ENCODE measurements around the gene SMYD3.

The SMYD3 gene

GRCh38 chr1:245710961-245711903 lies 795.8 kb downstream of the SMYD3 start:
- no peak overlapping the region for H3K9ac ChIP-seq
- no peak for TF ChIP-seq CTCF (conservative IDR thresholded peaks at IDR 0.05; ENCODE audit: low read depth, low read length)
- no peaks in the 10 kb centered on the region for H3K79me2 ChIP-seq (ENCODE audit: insufficient read depth, low read depth)
- H3K4me2 ChIP-seq, result no peak overlapping the region
- H3K27me3 ChIP-seq (ENCODE audit: insufficient read depth, low read depth), result no peaks in the 10 kb centered on the region
- no peaks in the 10 kb centered on the region for H4K20me1 ChIP-seq (ENCODE audit: insufficient read depth)
- no peaks in the 10 kb centered on the region for H3K36me3 ChIP-seq (ENCODE audit: insufficient read depth)
- H3K4me3 ChIP-seq (IDR thresholded peaks at IDR 0.05; ENCODE audit: insufficient read depth, low read depth, low read length), result no peak overlapping the region
- no peak overlapping the region for H3K27ac ChIP-seq
- no peaks in the 10 kb centered on the region for H3K4me1 ChIP-seq (ENCODE audit: low read depth, poor library complexity, severe bottlenecking)
- no peak overlapping the region for H2AFZ ChIP-seq (ENCODE audit: low read depth)

- H3K4me1 ChIP-seq (ENCODE audit: low read depth, poor library complexity, severe bottlenecking), result no peaks in the 10 kb centered on the region
- H4K20me1 ChIP-seq (ENCODE audit: insufficient read depth), result no peaks in the 10 kb centered on the region
- H3K79me2 ChIP-seq (ENCODE audit: insufficient read depth, low read depth), result no peaks in the 10 kb centered on the region
- no peaks in the 10 kb centered on the region for H3K36me3 ChIP-seq (ENCODE audit: insufficient read depth)
- no peak for TF ChIP-seq CTCF (conservative IDR thresholded peaks at IDR 0.05; ENCODE audit: low read depth, low read length)
- H2AFZ ChIP-seq (ENCODE audit: low read depth), result no peak overlapping the region
- H3K9ac ChIP-seq, result no peak overlapping the region
- H3K27ac ChIP-seq, result no peak overlapping the region
- no peaks in the 10 kb centered on the region for H3K27me3 ChIP-seq (ENCODE audit: insufficient read depth, low read depth)
- no peak overlapping the region for H3K4me3 ChIP-seq (IDR thresholded peaks at IDR 0.05; ENCODE audit: insufficient read depth, low read depth, low read length)
- no peak overlapping the region for H3K4me2 ChIP-seq
Observed at GRCh38 chr1:245707941-245708340, 799.1 kb downstream of the SMYD3 start.

GRCh38 chr1:245704765-245705164 lies 802.3 kb downstream of the SMYD3 start:
- H2AFZ ChIP-seq (ENCODE audit: low read depth), result no peak overlapping the region
- no peak overlapping the region for H3K27ac ChIP-seq
- H3K36me3 ChIP-seq (ENCODE audit: insufficient read depth), result no peaks in the 10 kb centered on the region
- no peaks in the 10 kb centered on the region for H3K4me1 ChIP-seq (ENCODE audit: low read depth, poor library complexity, severe bottlenecking)
- H3K4me2 ChIP-seq, result no peak overlapping the region
- H3K27me3 ChIP-seq (ENCODE audit: insufficient read depth, low read depth), result no peaks in the 10 kb centered on the region
- TF ChIP-seq CTCF (conservative IDR thresholded peaks at IDR 0.05; ENCODE audit: low read depth, low read length), result no peak
- no peak overlapping the region for H3K4me3 ChIP-seq (IDR thresholded peaks at IDR 0.05; ENCODE audit: insufficient read depth, low read depth, low read length)
- no peaks in the 10 kb centered on the region for H4K20me1 ChIP-seq (ENCODE audit: insufficient read depth)
- H3K9ac ChIP-seq, result no peak overlapping the region
- no peaks in the 10 kb centered on the region for H3K79me2 ChIP-seq (ENCODE audit: insufficient read depth, low read depth)

DNA sequence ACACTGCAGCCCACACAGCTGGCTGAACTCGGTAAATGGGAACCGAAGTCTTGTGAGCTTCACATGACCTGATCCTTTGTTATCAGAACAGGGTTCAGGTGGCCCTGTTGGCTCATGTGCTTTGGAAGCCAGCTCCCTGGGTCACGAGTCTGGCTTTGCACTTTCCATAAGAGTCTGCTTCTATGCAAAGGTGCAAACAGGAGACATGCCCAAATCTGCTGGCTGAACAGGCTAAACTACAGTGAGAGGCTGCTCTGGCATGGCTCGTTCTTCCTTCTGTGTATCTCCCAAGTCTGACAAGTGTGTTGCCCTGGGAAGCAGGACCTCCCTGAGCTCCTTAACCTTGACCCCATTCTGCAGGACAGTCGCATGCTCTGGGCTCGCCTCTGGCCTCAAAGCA lies 802.7 kb downstream of the SMYD3 start:
- no peak overlapping the region for H2AFZ ChIP-seq (ENCODE audit: low read depth)
- no peaks in the 10 kb centered on the region for H3K27me3 ChIP-seq (ENCODE audit: insufficient read depth, low read depth)
- H3K36me3 ChIP-seq (ENCODE audit: insufficient read depth), result no peaks in the 10 kb centered on the region
- no peaks in the 10 kb centered on the region for H3K4me1 ChIP-seq (ENCODE audit: low read depth, poor library complexity, severe bottlenecking)
- H3K4me2 ChIP-seq, result no peak overlapping the region
- H3K9ac ChIP-seq, result no peak overlapping the region
- H3K4me3 ChIP-seq (IDR thresholded peaks at IDR 0.05; ENCODE audit: insufficient read depth, low read depth, low read length), result no peak overlapping the region
- no peak overlapping the region for H3K27ac ChIP-seq
- no peak for TF ChIP-seq CTCF (conservative IDR thresholded peaks at IDR 0.05; ENCODE audit: low read depth, low read length)
- no peaks in the 10 kb centered on the region for H3K79me2 ChIP-seq (ENCODE audit: insufficient read depth, low read depth)
- H4K20me1 ChIP-seq (ENCODE audit: insufficient read depth), result no peaks in the 10 kb centered on the region
